ENCODE measurements around the gene KSR2. TPM values are rescaled to one million over a fixed set of nuclear protein-coding genes. Genes with fewer than 3 reads are reported as not detected.

The KSR2 gene
- polyA plus RNA-seq, 3 donors from 2014 or later, result not detected

- peaks cover 0 to 5% (median 0%) of the 10 kb centered on the region in 6 donors for H3K9me3 Mint-ChIP-seq
- no peak for DNase-seq
- no peaks in the 10 kb centered on the region for H3K36me3 Mint-ChIP-seq
- no peaks in the 10 kb centered on the region for H3K4me1 Mint-ChIP-seq
- H3K4me3 Mint-ChIP-seq, result no peak overlapping the region
- peaks cover 0 to 3% (median 0%) of the 10 kb centered on the region in 3 donors for H3K27me3 Mint-ChIP-seq (ENCODE audit: low read depth in 3 of 3)
- no peak overlapping the region for H3K27ac Mint-ChIP-seq
These were observed 423.6 kb downstream of the KSR2 start for GRCh38 chr12:117545216-117545615.

GRCh38 chr12:117540011-117540410 lies 428.8 kb downstream of the KSR2 start:
- no peak overlapping the region for H3K4me3 Mint-ChIP-seq
- no peaks in the 10 kb centered on the region for H3K36me3 Mint-ChIP-seq
- no peak for DNase-seq
- H3K4me1 Mint-ChIP-seq, result no peaks in the 10 kb centered on the region
- H3K27ac Mint-ChIP-seq, result no peak overlapping the region
- H3K9me3 Mint-ChIP-seq, result no peaks in the 10 kb centered on the region
- H3K27me3 Mint-ChIP-seq (ENCODE audit: low read depth in 3 of 3), result peaks cover 0 to 3% (median 0%) of the 10 kb centered on the region in 3 donors

GRCh38 chr12:117538926-117539325 lies 429.9 kb downstream of the KSR2 start:
- no peak overlapping the region for H3K4me3 Mint-ChIP-seq
- H3K36me3 Mint-ChIP-seq, result no peaks in the 10 kb centered on the region
- peaks cover 0 to 3% (median 1%) of the 10 kb centered on the region in 3 donors for H3K27me3 Mint-ChIP-seq (ENCODE audit: low read depth in 3 of 3)
- DNase-seq, result no peak
- no peaks in the 10 kb centered on the region for H3K4me1 Mint-ChIP-seq
- H3K9me3 Mint-ChIP-seq, result no peaks in the 10 kb centered on the region
- H3K27ac Mint-ChIP-seq, result no peak overlapping the region

GRCh38 chr12:117538032-117538690 lies 430.6 kb downstream of the KSR2 start:
- DNase-seq, result no peak
- H3K36me3 Mint-ChIP-seq, result no peaks in the 10 kb centered on the region
- H3K9me3 Mint-ChIP-seq, result no peaks in the 10 kb centered on the region
- no peak overlapping the region for H3K4me3 Mint-ChIP-seq
- H3K27me3 Mint-ChIP-seq (ENCODE audit: low read depth in 3 of 3), result peaks cover 0 to 3% (median 1%) of the 10 kb centered on the region in 3 donors
- no peaks in the 10 kb centered on the region for H3K4me1 Mint-ChIP-seq
- H3K27ac Mint-ChIP-seq, result no peak overlapping the region

- no peaks in the 10 kb centered on the region for H3K36me3 Mint-ChIP-seq
- no peak overlapping the region for H3K27ac Mint-ChIP-seq
- H3K27me3 Mint-ChIP-seq (ENCODE audit: low read depth in 3 of 3), result peaks cover 2 to 6% (median 5%) of the 10 kb centered on the region in 3 donors
- no peak overlapping the region for H3K4me3 Mint-ChIP-seq
- DNase-seq, result no peak
- no peaks in the 10 kb centered on the region for H3K9me3 Mint-ChIP-seq
- H3K4me1 Mint-ChIP-seq, result no peaks in the 10 kb centered on the region
These were observed 435.1 kb downstream of the KSR2 start for GRCh38 chr12:117533687-117534086.

- H3K36me3 Mint-ChIP-seq, result no peaks in the 10 kb centered on the region
- no peak overlapping the region for H3K27ac Mint-ChIP-seq
- no peaks in the 10 kb centered on the region for H3K4me1 Mint-ChIP-seq
- no peaks in the 10 kb centered on the region for H3K9me3 Mint-ChIP-seq
- H3K4me3 Mint-ChIP-seq, result no peak overlapping the region
- no peak for DNase-seq
- H3K27me3 Mint-ChIP-seq (ENCODE audit: low read depth in 3 of 3), result peaks cover 2 to 7% (median 6%) of the 10 kb centered on the region in 3 donors
These were observed 438.0 kb downstream of the KSR2 start for GRCh38 chr12:117530796-117531195.

- DNase-seq, result no peak
- Mint-ChIP-seq H3K4me3 (no peak overlapping the region), H3K27me3 (ENCODE audit: low read depth in 3 of 3) (peaks cover 2 to 5% (median 3%) of the 10 kb centered on the region in 3 donors), H3K4me1 (no peaks in the 10 kb centered on the region), H3K36me3 (no peaks in the 10 kb centered on the region), H3K27ac (no peak overlapping the region), H3K9me3 (no peaks in the 10 kb centered on the region)
These were observed 440.3 kb downstream of the KSR2 start for GRCh38 chr12:117528538-117528937.

- DNase-seq, result no peak
- Mint-ChIP-seq H3K27ac (no peak overlapping the region), H3K27me3 (ENCODE audit: low read depth in 3 of 3) (peaks cover 2 to 5% (median 3%) of the 10 kb centered on the region in 3 donors), H3K4me1 (no peaks in the 10 kb centered on the region), H3K4me3 (no peak overlapping the region), H3K36me3 (no peaks in the 10 kb centered on the region), H3K9me3 (no peaks in the 10 kb centered on the region)
These were observed 441.3 kb downstream of the KSR2 start for GRCh38 chr12:117527479-117527855.

GRCh38 chr12:117526757-117527478 lies 441.9 kb downstream of the KSR2 start:
- Mint-ChIP-seq H3K27me3 (ENCODE audit: low read depth in 3 of 3) (peaks cover 2 to 5% (median 2%) of the 10 kb centered on the region in 3 donors), H3K36me3 (no peaks in the 10 kb centered on the region), H3K4me3 (no peak overlapping the region), H3K4me1 (no peaks in the 10 kb centered on the region), H3K27ac (no peak overlapping the region), H3K9me3 (no peaks in the 10 kb centered on the region)
- DNase-seq, result no peak

- no peak overlapping the region for H3K27ac Mint-ChIP-seq
- no peak for DNase-seq
- no peaks in the 10 kb centered on the region for H3K4me1 Mint-ChIP-seq
- H3K4me3 Mint-ChIP-seq, result no peak overlapping the region
- peaks cover 0 to 3% (median 2%) of the 10 kb centered on the region in 3 donors for H3K27me3 Mint-ChIP-seq (ENCODE audit: low read depth in 3 of 3)
- H3K36me3 Mint-ChIP-seq, result no peaks in the 10 kb centered on the region
- no peaks in the 10 kb centered on the region for H3K9me3 Mint-ChIP-seq
These were observed 443.0 kb downstream of the KSR2 start for GRCh38 chr12:117525766-117526165.

- DNase-seq, result no peak
These were observed 444.0 kb downstream of the KSR2 start for GRCh38 chr12:117524806-117525205.

GRCh38 chr12:117523971-117524370 lies 444.8 kb downstream of the KSR2 start:
- no peak for DNase-seq
- Mint-ChIP-seq H3K27me3 (ENCODE audit: low read depth in 3 of 3) (peaks cover 0 to 2% (median 2%) of the 10 kb centered on the region in 3 donors), H3K9me3 (no peaks in the 10 kb centered on the region), H3K27ac (no peak overlapping the region), H3K4me3 (no peak overlapping the region), H3K4me1 (no peaks in the 10 kb centered on the region), H3K36me3 (no peaks in the 10 kb centered on the region)

More at GRCh38 chr12:117524806-117525205, 444.0 kb downstream of the KSR2 start:
- Mint-ChIP-seq H3K27ac (no peak overlapping the region), H3K4me1 (no peaks in the 10 kb centered on the region), H3K36me3 (no peaks in the 10 kb centered on the region), H3K27me3 (ENCODE audit: low read depth in 3 of 3) (peaks cover 0 to 2% (median 2%) of the 10 kb centered on the region in 3 donors), H3K9me3 (no peaks in the 10 kb centered on the region), H3K4me3 (no peak overlapping the region)

- no peaks in the 10 kb centered on the region for H3K9me3 Mint-ChIP-seq
- peaks cover 0 to 2% (median 0%) of the 10 kb centered on the region in 3 donors for H3K27me3 Mint-ChIP-seq (ENCODE audit: low read depth in 3 of 3)
- H3K36me3 Mint-ChIP-seq, result no peaks in the 10 kb centered on the region
- no peak for DNase-seq
- no peak overlapping the region for H3K4me3 Mint-ChIP-seq
- no peak overlapping the region for H3K27ac Mint-ChIP-seq
- no peaks in the 10 kb centered on the region for H3K4me1 Mint-ChIP-seq
These were observed 446.2 kb downstream of the KSR2 start for GRCh38 chr12:117522559-117522958.

GRCh38 chr12:117521867-117522266 lies 446.9 kb downstream of the KSR2 start:
- Mint-ChIP-seq H3K4me1 (no peaks in the 10 kb centered on the region), H3K9me3 (no peaks in the 10 kb centered on the region)
- DNase-seq, result no peak

More at GRCh38 chr12:117521867-117522266, 446.9 kb downstream of the KSR2 start:
- no peak overlapping the region for H3K4me3 Mint-ChIP-seq
- H3K27ac Mint-ChIP-seq, result no peak overlapping the region
- H3K27me3 Mint-ChIP-seq (ENCODE audit: low read depth in 3 of 3), result peaks cover 0 to 2% (median 0%) of the 10 kb centered on the region in 3 donors
- H3K36me3 Mint-ChIP-seq, result no peaks in the 10 kb centered on the region

Data from immature natural killer cell (primary cell).